CD1c-positive myeloid dendritic cell (primary cell): ENCODE results near the gene CREBBP.
"Not testable (repeated sequence)": the region's sequence is repeated elsewhere in the genome, so short reads cannot be mapped to it uniquely, and the experiment has no call there.

ENCODE experiments used
- DNase-seq: peaks from one replicate; pipeline ENCODE4 v3.0.0-alpha.2; 2016; ENCODE audit errors: extremely low spot score

Gene CREBBP

GRCh38 chr16:3714378-3714777 lies 166.1 kb downstream of the CREBBP start:
- DNase-seq: not testable (repeated sequence)

- DNase-seq: no peak
These were observed 166.8 kb downstream of the CREBBP start for GRCh38 chr16:3713587-3714242.

- DNase-seq: no peak
These were observed 167.6 kb downstream of the CREBBP start for GRCh38 chr16:3712861-3713372.

- no peak for DNase-seq
These were observed 174.1 kb downstream of the CREBBP start for GRCh38 chr16:3706253-3707012.

GRCh38 chr16:3702082-3702481 lies 178.4 kb downstream of the CREBBP start:
- DNase-seq: no peak

GRCh38 chr16:3701531-3701930 lies 179.0 kb downstream of the CREBBP start:
- DNase-seq: no peak

GRCh38 chr16:3698941-3699340 lies 181.6 kb downstream of the CREBBP start:
- DNase-seq: no peak

GRCh38 chr16:3696425-3697218 lies 183.9 kb downstream of the CREBBP start:
- no peak for DNase-seq

GRCh38 chr16:3695610-3696369 lies 184.7 kb downstream of the CREBBP start:
- peak; percentile 21 for DNase-seq

- DNase-seq: no peak
These were observed 186.5 kb downstream of the CREBBP start for GRCh38 chr16:3694051-3694450.

GRCh38 chr16:3691761-3692160 lies 188.8 kb downstream of the CREBBP start:
- no peak for DNase-seq

- no peak for DNase-seq
These were observed 189.4 kb downstream of the CREBBP start for GRCh38 chr16:3690980-3691720.

GRCh38 chr16:3690470-3690928 lies 190.0 kb downstream of the CREBBP start:
- peak; percentile 86 for DNase-seq

- DNase-seq: no peak
These were observed 190.8 kb downstream of the CREBBP start for GRCh38 chr16:3689731-3690130.

GRCh38 chr16:3687792-3688191 lies 192.7 kb downstream of the CREBBP start:
- no peak for DNase-seq

GRCh38 chr16:3687021-3687420 lies 193.5 kb downstream of the CREBBP start:
- DNase-seq: no peak

GRCh38 chr16:3681206-3681605 lies 199.3 kb downstream of the CREBBP start:
- no peak for DNase-seq

- no peak for DNase-seq
These were observed 202.5 kb downstream of the CREBBP start for GRCh38 chr16:3677994-3678393.

GRCh38 chr16:3675601-3676130 lies 204.8 kb downstream of the CREBBP start:
- DNase-seq: no peak
